Endodermal cell (in vitro differentiated cells): Measurements from ENCODE around the gene SUPT4H1. TPM values are rescaled to one million over a fixed set of nuclear protein-coding genes. Genes with fewer than 3 reads are reported as not detected.
A peak's percentile ranks its signal among the peaks of the same experiment; 100 is the strongest.

Experiments
- DNase-seq: peaks from one replicate; pipeline ENCODE4 v3.0.0-alpha.2; 2017
- H3K27ac ChIP-seq: 2 replicates; pipeline ENCODE4 v1.5.1; 2013; ENCODE audit warnings: mild to moderate bottlenecking, low read depth, low read length, moderate library complexity
- H3K27me3 ChIP-seq: 2 replicates; pipeline ENCODE4 v1.6.1; 2013; ENCODE audit warnings: mild to moderate bottlenecking, low read length, moderate library complexity; ENCODE audit not compliant: insufficient read depth, control insufficient read depth, poor library complexity, severe bottlenecking
- H3K36me3 ChIP-seq: 2 replicates; pipeline ENCODE4 v1.7.0; 2013; ENCODE audit warnings: mild to moderate bottlenecking, low read length, moderate library complexity; ENCODE audit not compliant: control insufficient read depth, insufficient read depth
- H3K4me1 ChIP-seq: one replicate; pipeline ENCODE4 v1.7.0; 2013; ENCODE audit warnings: low read length; ENCODE audit not compliant: control insufficient read depth, insufficient read depth
- H3K4me3 ChIP-seq: 2 replicates; pipeline ENCODE4 v1.5.1; 2013; ENCODE audit warnings: mild to moderate bottlenecking, low read length, moderate library complexity
- H3K9ac ChIP-seq: 2 replicates; pipeline ENCODE4 v1.6.1; 2013; ENCODE audit warnings: mild to moderate bottlenecking, low read length, moderate library complexity; ENCODE audit not compliant: poor library complexity, severe bottlenecking; ENCODE audit errors: extremely low read depth
- H3K9me3 ChIP-seq: 2 replicates; pipeline ENCODE4 v1.6.1; 2013; ENCODE audit warnings: mild to moderate bottlenecking, low read length, moderate library complexity; ENCODE audit not compliant: control insufficient read depth
- H3K27ac Mint-ChIP-seq: 2 replicates; pipeline ENCODE4 v1.8.0; 2020; ENCODE audit warnings: mixed read lengths
- H3K27me3 Mint-ChIP-seq: 2 replicates; pipeline ENCODE4 v1.8.0; 2021; ENCODE audit warnings: mild to moderate bottlenecking, mixed read lengths; ENCODE audit not compliant: insufficient read depth
- H3K36me3 Mint-ChIP-seq: 2 replicates; pipeline ENCODE4 v1.8.0; 2020; ENCODE audit warnings: low read depth, mixed read lengths
- H3K4me1 Mint-ChIP-seq: 2 replicates; pipeline ENCODE4 v1.8.0; 2020; ENCODE audit warnings: mixed read lengths
- H3K4me3 Mint-ChIP-seq: 2 replicates; pipeline ENCODE4 v1.8.0; 2020; ENCODE audit warnings: mild to moderate bottlenecking, moderate library complexity, mixed read lengths
- H3K9me3 Mint-ChIP-seq: 2 replicates; pipeline ENCODE4 v1.8.0; 2020; ENCODE audit warnings: mild to moderate bottlenecking, mixed read lengths
- whole genome bisulfite sequencing, 2 experiments: methylation state at CpG; one replicate each; pipeline versions ENCODE4 v1.1.5 to v1.1.7; 2013; ENCODE audit warnings: missing lambda C conversion rate in 2 of 2, mixed read lengths in 1 of 2; ENCODE audit not compliant: insufficient coverage in 1 of 2, insufficient read length in 1 of 2; 5-methylcytosine and 5-hydroxymethylcytosine counted together
- total RNA-seq, 2 donors: library from RNA; stranded (reverse); fragmentation: NEBNext Ultra II Directional in 1 of 2; extraction: Animal tissue kit (Norgen Biotek cat#: 25700) in 1 of 2; gene quantifications; 2 replicates in 1 of 2; 3 replicates in 1 of 2; pipeline ENCODE4 v1.2.1, GENCODE V29; 2021
- TF ChIP-seq, protein P1 (sequence below): fragments of 200-600 bp; sonication (generic); conservative IDR thresholded peaks from 2 replicates; pipeline ENCODE4 v1.5.0; 2021; ENCODE audit warnings: antibody characterized with exemption, mild to moderate bottlenecking

Gene SUPT4H1
- total RNA-seq, 2 donors from 2014 or later: 97.2 to 98.8 TPM

DNA sequence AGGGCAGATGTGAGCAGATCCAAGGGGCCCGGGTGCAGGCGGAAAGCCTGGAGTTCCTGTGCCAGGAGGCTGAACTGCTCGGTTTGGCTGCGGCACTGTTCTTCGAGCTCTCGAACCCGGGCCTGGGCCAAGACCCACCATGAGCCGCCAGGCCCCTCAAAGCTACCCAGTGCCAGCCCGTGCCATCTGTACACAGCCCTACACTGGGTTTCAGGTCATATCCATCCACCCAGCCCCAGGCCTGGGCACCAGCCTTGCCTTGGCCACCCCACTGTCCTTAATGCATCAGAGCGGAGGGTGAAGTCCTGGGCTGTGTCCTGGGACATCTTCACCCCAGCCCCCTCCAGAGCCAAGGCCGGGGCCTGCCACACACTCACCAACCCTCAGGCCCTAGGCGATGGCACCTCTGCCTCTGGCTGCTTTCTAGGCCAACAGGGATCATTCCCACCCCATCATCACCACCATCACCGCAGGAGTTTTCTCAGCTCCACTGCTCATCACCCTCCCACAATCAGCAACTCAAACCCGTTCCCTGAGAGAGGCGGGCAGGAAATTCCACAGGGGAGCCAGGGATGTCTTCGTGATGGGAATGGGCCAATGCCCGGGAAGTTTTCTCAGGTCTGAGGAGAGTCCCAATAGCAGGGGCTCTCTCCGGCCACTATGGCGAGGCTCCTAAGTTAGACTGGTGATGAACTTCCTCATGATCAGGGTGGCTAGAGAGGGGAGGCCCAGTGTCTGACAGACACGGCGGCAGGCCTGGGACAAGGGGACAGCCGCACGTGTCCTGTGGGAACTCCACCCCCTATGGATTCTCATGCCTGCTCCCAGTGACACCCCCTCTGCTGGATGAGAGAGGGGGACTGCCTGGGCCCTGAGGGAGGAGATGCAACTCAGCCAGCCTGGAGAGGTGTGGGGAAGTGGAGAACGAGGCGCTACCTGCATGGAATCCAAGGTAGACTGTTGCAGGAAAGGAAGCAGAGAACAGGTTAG lies 32.5 kb downstream of the SUPT4H1 start:
- Histone ChIP-seq H3K27me3 (peaks cover 8% of the 10 kb centered on the region), H3K9ac (no peak overlapping the region), H3K27ac (no peak overlapping the region), H3K36me3 (no peaks in the 10 kb centered on the region), H3K9me3 (no peaks in the 10 kb centered on the region), H3K4me3 (no peak overlapping the region), H3K4me1 (no peaks in the 10 kb centered on the region)
- peak; percentile 86 for DNase-seq
- TF ChIP-seq, protein P1, sequence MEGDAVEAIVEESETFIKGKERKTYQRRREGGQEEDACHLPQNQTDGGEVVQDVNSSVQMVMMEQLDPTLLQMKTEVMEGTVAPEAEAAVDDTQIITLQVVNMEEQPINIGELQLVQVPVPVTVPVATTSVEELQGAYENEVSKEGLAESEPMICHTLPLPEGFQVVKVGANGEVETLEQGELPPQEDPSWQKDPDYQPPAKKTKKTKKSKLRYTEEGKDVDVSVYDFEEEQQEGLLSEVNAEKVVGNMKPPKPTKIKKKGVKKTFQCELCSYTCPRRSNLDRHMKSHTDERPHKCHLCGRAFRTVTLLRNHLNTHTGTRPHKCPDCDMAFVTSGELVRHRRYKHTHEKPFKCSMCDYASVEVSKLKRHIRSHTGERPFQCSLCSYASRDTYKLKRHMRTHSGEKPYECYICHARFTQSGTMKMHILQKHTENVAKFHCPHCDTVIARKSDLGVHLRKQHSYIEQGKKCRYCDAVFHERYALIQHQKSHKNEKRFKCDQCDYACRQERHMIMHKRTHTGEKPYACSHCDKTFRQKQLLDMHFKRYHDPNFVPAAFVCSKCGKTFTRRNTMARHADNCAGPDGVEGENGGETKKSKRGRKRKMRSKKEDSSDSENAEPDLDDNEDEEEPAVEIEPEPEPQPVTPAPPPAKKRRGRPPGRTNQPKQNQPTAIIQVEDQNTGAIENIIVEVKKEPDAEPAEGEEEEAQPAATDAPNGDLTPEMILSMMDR: no peak
- Mint-ChIP-seq H3K9me3 (no peaks in the 10 kb centered on the region), H3K36me3 (peaks cover 10% of the 10 kb centered on the region), H3K4me1 (peaks cover 5% of the 10 kb centered on the region), H3K27ac (no peak overlapping the region), H3K27me3 (peaks cover 35% of the 10 kb centered on the region), H3K4me3 (no peak overlapping the region)
- 88 to 93% methylated on average over 10 to 25 of the region's 25 CpGs for WGBS, 2 experiments

DNA sequence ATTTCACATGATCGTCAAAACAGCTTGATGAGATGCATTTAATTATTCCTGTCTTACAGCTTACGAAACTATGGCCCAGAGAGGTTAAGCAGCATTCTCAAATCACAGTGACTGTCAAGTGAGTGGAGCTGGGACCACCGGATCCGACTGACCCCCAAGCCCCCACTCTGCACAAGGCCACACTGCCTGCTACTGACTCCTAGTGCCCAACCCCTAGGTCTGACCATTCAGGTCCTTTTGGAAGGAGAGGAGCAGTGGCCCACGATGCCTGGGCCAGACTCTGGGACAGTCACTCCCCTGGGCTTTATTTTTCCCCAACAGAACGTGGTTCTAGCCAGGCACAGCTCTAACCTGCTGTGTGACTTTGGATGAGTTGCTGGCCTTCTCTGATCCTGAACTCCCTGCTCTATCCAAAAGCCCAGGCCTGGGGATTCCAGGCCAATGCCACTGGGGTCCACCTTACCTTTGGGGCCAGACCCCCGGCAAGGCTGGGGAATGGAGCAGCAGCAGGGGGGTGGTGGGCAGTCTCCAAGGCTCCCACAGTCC lies 33.3 kb downstream of the SUPT4H1 start:
- H3K4me1 Mint-ChIP-seq: peaks cover 2% of the 10 kb centered on the region
- Histone ChIP-seq H3K9ac (no peak overlapping the region), H3K27ac (no peak overlapping the region), H3K4me3 (no peak overlapping the region), H3K27me3 (peaks cover 3% of the 10 kb centered on the region), H3K4me1 (no peaks in the 10 kb centered on the region), H3K9me3 (no peaks in the 10 kb centered on the region), H3K36me3 (no peaks in the 10 kb centered on the region)
- TF ChIP-seq, protein P1: no peak
- H3K4me3 Mint-ChIP-seq: no peak overlapping the region
- 85 to 87% methylated on average over 6 to 7 of the region's 7 CpGs for WGBS, 2 experiments
- H3K9me3 Mint-ChIP-seq: no peaks in the 10 kb centered on the region
- H3K27me3 Mint-ChIP-seq: peaks cover 31% of the 10 kb centered on the region
- no peak for DNase-seq
- no peak overlapping the region for H3K27ac Mint-ChIP-seq
- H3K36me3 Mint-ChIP-seq: peaks cover 11% of the 10 kb centered on the region

DNA sequence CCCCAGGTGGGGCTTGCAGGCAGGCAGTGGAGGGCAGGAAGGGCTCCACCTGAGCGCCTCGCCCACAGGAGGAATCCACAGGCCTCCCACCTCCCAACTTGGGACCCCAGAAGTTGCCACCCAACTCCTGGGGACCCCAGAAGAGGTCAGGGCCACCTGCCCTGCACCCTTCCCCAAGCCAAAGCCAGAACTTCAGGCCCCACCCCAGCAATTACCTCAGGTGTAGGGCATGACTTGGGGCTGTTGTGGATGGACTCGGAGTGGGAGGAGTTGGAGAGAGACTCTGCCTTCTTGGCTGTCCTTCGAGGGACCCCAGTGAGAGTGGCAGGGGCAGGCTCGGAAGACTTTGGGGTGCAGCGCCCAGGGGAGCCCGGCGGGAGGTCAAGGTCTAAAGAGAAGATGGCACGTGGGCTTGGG lies 33.9 kb downstream of the SUPT4H1 start:
- H3K27ac Mint-ChIP-seq: no peak overlapping the region
- H3K36me3 Mint-ChIP-seq: peaks cover 11% of the 10 kb centered on the region
- H3K27me3 Mint-ChIP-seq: peaks cover 26% of the 10 kb centered on the region
- H3K9ac ChIP-seq: no peak overlapping the region
- TF ChIP-seq, protein P1: no peak
- WGBS, 2 experiments: 80 to 88% methylated on average over 1 to 9 of the region's 9 CpGs
- no peaks in the 10 kb centered on the region for H3K4me1 Mint-ChIP-seq
- H3K9me3 Mint-ChIP-seq: no peaks in the 10 kb centered on the region
- H3K4me1 ChIP-seq: no peaks in the 10 kb centered on the region
- no peak overlapping the region for H3K27ac ChIP-seq
- H3K4me3 Mint-ChIP-seq: no peak overlapping the region
- DNase-seq: peak; percentile 41
- H3K27me3 ChIP-seq: no peaks in the 10 kb centered on the region
- no peaks in the 10 kb centered on the region for H3K9me3 ChIP-seq
- H3K4me3 ChIP-seq: no peak overlapping the region
- H3K36me3 ChIP-seq: no peaks in the 10 kb centered on the region
